Measurements from ENCODE around the gene RGS5. TPM values are rescaled to one million over a fixed set of nuclear protein-coding genes. Genes with fewer than 3 reads are reported as not detected.

RGS5 gene
- total and polyA plus RNA-seq, 2 donors (not counting 1 experiment from before 2014, with no cell fraction given) = 0.64 to 1.2 TPM

- no peaks in the 10 kb centered on the region for H3K4me1 Mint-ChIP-seq
- H4K20me1 ChIP-seq (ENCODE audit: control insufficient read depth, insufficient read depth, low read length, poor library complexity, severe bottlenecking) = no peaks in the 10 kb centered on the region
- intact Hi-C loops (cut with micrococcal nuclease) = no loop called here
- no peak overlapping the region for H3K4me3 ChIP-seq (ENCODE audit: control extremely low read depth in 1 of 5, extremely low read depth in 1 of 5, insufficient read depth in 1 of 5, low read depth in 2 of 5, low read length in 4 of 5)
- H3K9me3 Mint-ChIP-seq (ENCODE audit: insufficient read depth) = peaks cover 6% of the 10 kb centered on the region
- H3K79me2 ChIP-seq (ENCODE audit: control insufficient read depth, insufficient read depth, low read length) = no peaks in the 10 kb centered on the region
- ChIA-PET POLR2A (no interaction called here), CTCF (no interaction called here)
- H3K36me3 ChIP-seq (replicated peaks in 1 of 2; ENCODE audit: control extremely low read depth in 1 of 2, control insufficient read depth in 1 of 2, extremely low read depth in 1 of 2, insufficient read depth in 2 of 2, low read length in 1 of 2) = no peaks in the 10 kb centered on the region
- no peak for DNase-seq
- no peaks in the 10 kb centered on the region for H3K27me3 Mint-ChIP-seq
- H3K9ac ChIP-seq (ENCODE audit: low read length) = no peak overlapping the region
- ATAC-seq (ENCODE audit: low read depth) = no peak
- H2AFZ ChIP-seq (ENCODE audit: insufficient read depth, low read depth, low read length, poor library complexity, severe bottlenecking) = no peak overlapping the region
- no peak overlapping the region for H3K27ac Mint-ChIP-seq
- no peaks in the 10 kb centered on the region for H3K4me1 ChIP-seq (ENCODE audit: control insufficient read depth in 2 of 2, insufficient read depth in 2 of 2, low read length in 2 of 2)
- H3K9me3 ChIP-seq (ENCODE audit: control extremely low read depth in 1 of 3, control insufficient read depth in 2 of 3, insufficient read depth in 1 of 3, low read length in 2 of 3) = no peaks in the 10 kb centered on the region
- H3K27ac ChIP-seq (ENCODE audit: low read length in 2 of 2) = no peak overlapping the region
- TF ChIP-seq, protein P1, sequence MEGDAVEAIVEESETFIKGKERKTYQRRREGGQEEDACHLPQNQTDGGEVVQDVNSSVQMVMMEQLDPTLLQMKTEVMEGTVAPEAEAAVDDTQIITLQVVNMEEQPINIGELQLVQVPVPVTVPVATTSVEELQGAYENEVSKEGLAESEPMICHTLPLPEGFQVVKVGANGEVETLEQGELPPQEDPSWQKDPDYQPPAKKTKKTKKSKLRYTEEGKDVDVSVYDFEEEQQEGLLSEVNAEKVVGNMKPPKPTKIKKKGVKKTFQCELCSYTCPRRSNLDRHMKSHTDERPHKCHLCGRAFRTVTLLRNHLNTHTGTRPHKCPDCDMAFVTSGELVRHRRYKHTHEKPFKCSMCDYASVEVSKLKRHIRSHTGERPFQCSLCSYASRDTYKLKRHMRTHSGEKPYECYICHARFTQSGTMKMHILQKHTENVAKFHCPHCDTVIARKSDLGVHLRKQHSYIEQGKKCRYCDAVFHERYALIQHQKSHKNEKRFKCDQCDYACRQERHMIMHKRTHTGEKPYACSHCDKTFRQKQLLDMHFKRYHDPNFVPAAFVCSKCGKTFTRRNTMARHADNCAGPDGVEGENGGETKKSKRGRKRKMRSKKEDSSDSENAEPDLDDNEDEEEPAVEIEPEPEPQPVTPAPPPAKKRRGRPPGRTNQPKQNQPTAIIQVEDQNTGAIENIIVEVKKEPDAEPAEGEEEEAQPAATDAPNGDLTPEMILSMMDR (IDR thresholded peaks at IDR 0.05) = no peak
- no peak for TF ChIP-seq EZH2 (IDR thresholded peaks at IDR 0.05; ENCODE audit: borderline replicate concordance, insufficient read depth, low read depth, low read length, poor library complexity, severe bottlenecking)
- WGBS (ENCODE audit: insufficient coverage) = no CpG with 5 or more reads among the region's 2 CpGs
- no peak overlapping the region for H3K4me3 Mint-ChIP-seq
- no peak overlapping the region for H3K4me2 ChIP-seq (replicated peaks; ENCODE audit: low read depth, low read length, poor library complexity, severe bottlenecking)
- no peaks in the 10 kb centered on the region for H3K27me3 ChIP-seq (replicated peaks in 1 of 4; ENCODE audit: control extremely low read depth in 1 of 4, control insufficient read depth in 3 of 4, insufficient read depth in 4 of 4, low read length in 3 of 4)
These were observed 41.4 kb downstream of the RGS5 start for GRCh38 chr1:163161337-163161736.

DNA sequence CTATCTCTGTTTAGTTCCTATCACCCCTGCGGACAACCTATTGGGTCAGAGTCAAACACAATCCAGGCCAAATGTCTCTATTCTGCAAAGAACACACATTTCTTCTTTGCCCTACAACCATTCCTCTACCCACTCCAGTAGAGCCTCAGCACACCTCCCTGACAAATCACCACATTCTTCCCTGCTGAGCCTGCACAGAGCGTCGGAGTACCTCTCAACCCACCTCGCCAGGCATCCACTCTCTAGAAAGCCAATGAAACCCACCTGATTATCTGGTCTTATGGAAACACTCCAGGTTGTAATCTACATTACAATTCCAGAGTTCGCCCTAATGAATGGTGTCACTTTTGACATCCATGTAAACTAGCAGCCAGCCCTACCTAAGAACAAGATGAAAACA, 47.1 kb downstream of the RGS5 start:
- Histone ChIP-seq H3K9me3 (ENCODE audit: control extremely low read depth in 1 of 3, control insufficient read depth in 2 of 3, insufficient read depth in 1 of 3, low read length in 2 of 3) (no peaks in the 10 kb centered on the region), H3K4me1 (ENCODE audit: control insufficient read depth in 2 of 2, insufficient read depth in 2 of 2, low read length in 2 of 2) (no peaks in the 10 kb centered on the region), H4K20me1 (ENCODE audit: control insufficient read depth, insufficient read depth, low read length, poor library complexity, severe bottlenecking) (no peaks in the 10 kb centered on the region), H3K79me2 (ENCODE audit: control insufficient read depth, insufficient read depth, low read length) (no peaks in the 10 kb centered on the region), H3K27ac (ENCODE audit: low read length in 2 of 2) (no peak overlapping the region), H3K9ac (ENCODE audit: low read length) (no peak overlapping the region), H2AFZ (ENCODE audit: insufficient read depth, low read depth, low read length, poor library complexity, severe bottlenecking) (no peak overlapping the region), H3K4me2 (replicated peaks; ENCODE audit: low read depth, low read length, poor library complexity, severe bottlenecking) (no peak overlapping the region), H3K27me3 (replicated peaks in 1 of 4; ENCODE audit: control extremely low read depth in 1 of 4, control insufficient read depth in 3 of 4, insufficient read depth in 4 of 4, low read length in 3 of 4) (no peaks in the 10 kb centered on the region), H3K36me3 (replicated peaks in 1 of 2; ENCODE audit: control extremely low read depth in 1 of 2, control insufficient read depth in 1 of 2, extremely low read depth in 1 of 2, insufficient read depth in 2 of 2, low read length in 1 of 2) (no peaks in the 10 kb centered on the region), H3K4me3 (ENCODE audit: control extremely low read depth in 1 of 5, extremely low read depth in 1 of 5, insufficient read depth in 1 of 5, low read depth in 2 of 5, low read length in 4 of 5) (no peak overlapping the region)
- ATAC-seq (ENCODE audit: low read depth) (no peak), DNase-seq (no peak)
- no peak overlapping the region for H3K4me3 Mint-ChIP-seq
- peaks cover 6% of the 10 kb centered on the region for H3K9me3 Mint-ChIP-seq (ENCODE audit: insufficient read depth)
- TF ChIP-seq, protein P1 (IDR thresholded peaks at IDR 0.05) = no peak
- TF ChIP-seq EZH2 (IDR thresholded peaks at IDR 0.05; ENCODE audit: borderline replicate concordance, insufficient read depth, low read depth, low read length, poor library complexity, severe bottlenecking) = no peak
- no peaks in the 10 kb centered on the region for H3K27me3 Mint-ChIP-seq
- 97% methylated on average over 5 of the region's 5 CpGs for WGBS (ENCODE audit: insufficient coverage)
- intact Hi-C loops (cut with micrococcal nuclease) = no loop called here
- ChIA-PET CTCF (no interaction called here), POLR2A (no interaction called here)
- no peak overlapping the region for H3K27ac Mint-ChIP-seq
- no peaks in the 10 kb centered on the region for H3K4me1 Mint-ChIP-seq

Measured in B cell (primary cell).